LNCAP (cell line): ENCODE results near the gene CASP3.

Experiments used
- CTCF ChIP-seq: fragments of 450-650 bp; IDR thresholded peaks from 2 replicates; pipeline ENCODE4 v1.5.1; 2017; ENCODE audit warnings: mild to moderate bottlenecking

Gene CASP3

GRCh38 chr4:184672741-184673140 lies 23.5 kb upstream of the CASP3 start:
- no peak for TF ChIP-seq CTCF

- no peak for TF ChIP-seq CTCF
Measured at GRCh38 chr4:184671101-184671500, 21.9 kb upstream of the CASP3 start.

GRCh38 chr4:184669251-184669650 lies 20.0 kb upstream of the CASP3 start:
- TF ChIP-seq CTCF, result no peak

GRCh38 chr4:184668511-184669114 lies 19.4 kb upstream of the CASP3 start:
- TF ChIP-seq CTCF, result no peak

GRCh38 chr4:184668096-184668495 lies 18.8 kb upstream of the CASP3 start:
- no peak for TF ChIP-seq CTCF

- no peak for TF ChIP-seq CTCF
Measured at GRCh38 chr4:184666670-184667069, 17.4 kb upstream of the CASP3 start.

GRCh38 chr4:184664445-184665210 lies 15.4 kb upstream of the CASP3 start:
- no peak for TF ChIP-seq CTCF
